Pancreas (tissue), 10 donors: ENCODE data around the gene AVP. TPM values are rescaled to one million over a fixed set of nuclear protein-coding genes. Genes with fewer than 3 reads are reported as not detected.
A peak's percentile ranks its signal among the peaks of the same experiment; 100 is the strongest.

Source experiments
- ATAC-seq, 4 donors: fragments of 200-7000 bp; cut with Tn5 transposase; one replicate each; pipeline versions ENCODE4 v1.8.0 to v1.9.1; 2020; ENCODE audit warnings: mild to moderate bottlenecking in 4 of 4, moderate library complexity in 4 of 4
- DNase-seq, 6 donors: peaks; one replicate each; pipeline ENCODE4 v3.0.0-alpha.2; 2020
- FAIRE-seq: peaks from 2 replicates; lab custom pipeline; 2012; peaks lifted over from hg19 to GRCh38; lab: Jason Lieb, UNC
- H3K27ac ChIP-seq, 4 donors: fragments of 200-600 bp; sonication (generic); 1 replicate in 3 of 4; 2 replicates in 1 of 4; pipeline versions ENCODE4 v1.5.0 to v1.8.0; 2020
- H3K27me3 ChIP-seq, 4 donors: fragments of 200-600 bp; one replicate each; pipeline ENCODE4 v1.8.0; 2021
- H3K36me3 ChIP-seq, 3 donors: fragments of 200-600 bp; sonication (generic) in 1 of 3; one replicate each; pipeline versions ENCODE4 v1.5.0 to v1.8.0; 2020 to 2021
- H3K4me1 ChIP-seq, 3 donors: fragments of 200-600 bp; one replicate each; pipeline ENCODE4 v1.8.0; 2021
- H3K4me3 ChIP-seq, 4 donors: fragments of 200-600 bp; sonication (generic) in 2 of 4; one replicate each; pipeline versions ENCODE4 v1.5.0 to v1.8.0; 2020 to 2021
- H3K9me3 ChIP-seq, 4 donors: fragments of 200-600 bp; one replicate each; pipeline ENCODE4 v1.8.0; 2021
- CTCF ChIP-seq, 4 donors: fragments of 200-600 bp; sonication (generic) in 3 of 4; IDR thresholded peaks; one replicate each; pipeline versions ENCODE4 v1.5.0 to v1.8.0; 2021; ENCODE audit warnings: antibody characterized with exemption in 4 of 4
- WGBS, 2 donors: extraction: QIAGEN DNeasy Blood & Tissue Kit; methylation state at CpG; one replicate each; pipeline ENCODE4 v1.1.7; 2013; 5-methylcytosine and 5-hydroxymethylcytosine counted together
- intact Hi-C, 3 donors: fragments of 100-400 bp; cut with DNase I; formaldehyde crosslinking; loops; one replicate each; pipeline versions ENCODE4 v1.11.1 to v1.14.2; 2022
- polyA plus RNA-seq, 2 donors: library from polyadenylated mRNA; stranded (reverse); fragments of 200-250 nt; gene quantifications; one replicate each; pipeline ENCODE4 v1.2.3, GENCODE V29; 2013
- total RNA-seq, 6 donors: library from RNA; stranded (reverse); fragmentation: NEBNext Ultra II Directional in 4 of 6; extraction: Animal tissue kit (Norgen Biotek cat#: 25700) in 4 of 6; gene quantifications; one replicate each; pipeline versions ENCODE4 v1.2.1 to v1.2.4, GENCODE V29; 2021 to 2023
- donor health status: healthy with polysubstance abuse.
- donor health status: DM: no; HTN: no; CAD: no; lungs with moderate emphysema.
- donor health status: DM: no; HTN: no; CAD: no.
- donor health status: control.
- donor health status: control.
- donor health status: Bipolar disorder and iron deficiency.
- donor health status: DM: yes; HTN: yes; CAD: no.
- donor health status: DM: no; HTN: no; CAD: no.
- donor health status: DM: no; HTN: no; CAD: no.
- donor health status: DM: yes; HTN: yes; CAD: no.

AVP gene
- total and polyA plus RNA-seq, 8 donors, result not detected

GRCh38 chr20:3040086-3040485 is 44.4 kb downstream of the AVP start:
- peaks cover 0 to 12% (median 0%) of the 10 kb centered on the region in 3 donors for H3K4me1 ChIP-seq
- H3K27ac ChIP-seq, result no peak overlapping the region
- ATAC-seq (no peak), FAIRE-seq (no peak), DNase-seq (no peak)
- H3K4me3 ChIP-seq, result no peak overlapping the region
- TF ChIP-seq CTCF (IDR thresholded peaks at IDR 0.05), result no peak
- H3K27me3 ChIP-seq, result no peaks in the 10 kb centered on the region
- H3K36me3 ChIP-seq, result peaks cover 0 to 40% (median 17%) of the 10 kb centered on the region in 3 donors
- 91 to 96% methylated on average over 8 of the region's 8 CpGs for WGBS, 2 donors
- no peaks in the 10 kb centered on the region for H3K9me3 ChIP-seq
- intact Hi-C loops, result no loop called here

- no peak for DNase-seq
- ATAC-seq, result no peak
These were observed 45.1 kb downstream of the AVP start for GRCh38 chr20:3039426-3039825.

GRCh38 chr20:3038454-3038853 is 46.1 kb downstream of the AVP start:
- FAIRE-seq, result no peak
- ATAC-seq, result no peak
- 85% methylated on average over 5 of the region's 5 CpGs for WGBS, 2 donors

More at GRCh38 chr20:3039426-3039825, 45.1 kb downstream of the AVP start:
- intact Hi-C loops, result no loop called here
- Histone ChIP-seq H3K27ac (no peak overlapping the region), H3K4me1 (peaks cover 0 to 10% (median 0%) of the 10 kb centered on the region in 3 donors), H3K4me3 (no peak overlapping the region), H3K36me3 (peaks cover 0 to 40% (median 17%) of the 10 kb centered on the region in 3 donors), H3K27me3 (no peaks in the 10 kb centered on the region), H3K9me3 (no peaks in the 10 kb centered on the region)
- no peak for TF ChIP-seq CTCF (IDR thresholded peaks at IDR 0.05)
- no peak for FAIRE-seq
- 73 to 94% methylated on average over 4 of the region's 4 CpGs for WGBS, 2 donors

GRCh38 chr20:3037654-3038053 is 46.9 kb downstream of the AVP start:
- intact Hi-C loops, result no loop called here
- peaks cover 0 to 10% (median 0%) of the 10 kb centered on the region in 3 donors for H3K4me1 ChIP-seq
- no peak for ATAC-seq
- no peaks in the 10 kb centered on the region for H3K9me3 ChIP-seq
- no peak for TF ChIP-seq CTCF (IDR thresholded peaks at IDR 0.05)
- peaks cover 0 to 40% (median 17%) of the 10 kb centered on the region in 3 donors for H3K36me3 ChIP-seq
- H3K27ac ChIP-seq, result no peak overlapping the region
- H3K27me3 ChIP-seq, result no peaks in the 10 kb centered on the region
- no peak for FAIRE-seq
- no peak overlapping the region for H3K4me3 ChIP-seq
- DNase-seq, result no peak
- WGBS, 2 donors, result 91 to 94% methylated on average over 3 of the region's 3 CpGs

More at GRCh38 chr20:3038454-3038853, 46.1 kb downstream of the AVP start:
- H3K27ac ChIP-seq, result no peak overlapping the region
- intact Hi-C loops, result no loop called here
- peaks cover 0 to 10% (median 0%) of the 10 kb centered on the region in 3 donors for H3K4me1 ChIP-seq
- no peak for DNase-seq
- no peaks in the 10 kb centered on the region for H3K27me3 ChIP-seq
- peaks cover 0 to 40% (median 17%) of the 10 kb centered on the region in 3 donors for H3K36me3 ChIP-seq
- TF ChIP-seq CTCF (IDR thresholded peaks at IDR 0.05), result no peak
- no peak overlapping the region for H3K4me3 ChIP-seq
- no peaks in the 10 kb centered on the region for H3K9me3 ChIP-seq

DNA sequence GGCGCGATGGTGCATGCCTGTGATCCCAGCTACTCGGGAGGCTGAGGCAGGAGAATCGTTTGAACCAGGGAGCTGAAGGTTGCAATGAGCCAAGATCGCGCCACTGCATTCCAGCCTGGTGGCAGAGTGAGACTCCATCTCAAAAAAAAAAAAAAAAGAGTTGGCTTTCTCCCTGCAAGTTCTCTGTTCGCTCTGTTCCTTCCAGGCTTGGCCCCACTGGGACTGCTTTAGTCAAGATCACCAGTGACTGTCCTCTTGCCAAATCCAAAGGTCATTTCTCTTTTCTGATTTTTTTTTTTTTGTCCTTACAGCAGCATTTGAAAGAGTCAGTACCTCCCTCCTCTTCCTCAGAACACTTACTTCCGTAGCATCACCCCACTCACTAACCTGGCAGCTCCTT is 51.9 kb downstream of the AVP start:
- no peaks in the 10 kb centered on the region for H3K27me3 ChIP-seq
- peaks cover 0 to 24% (median 17%) of the 10 kb centered on the region in 3 donors for H3K36me3 ChIP-seq
- 90 to 94% methylated on average over 8 of the region's 8 CpGs for WGBS, 2 donors
- H3K27ac ChIP-seq, result no peak overlapping the region
- no peaks in the 10 kb centered on the region for H3K4me1 ChIP-seq
- intact Hi-C loops, result no loop called here
- no peaks in the 10 kb centered on the region for H3K9me3 ChIP-seq
- DNase-seq (no peak), FAIRE-seq (no peak), ATAC-seq (peak in 1 of 4 donors; percentile 24)
- H3K4me3 ChIP-seq, result no peak overlapping the region
- TF ChIP-seq CTCF (IDR thresholded peaks at IDR 0.05), result no peak
